LNCaP clone FGC (cell line): ENCODE data around the gene ADGRB2.

Experiments used
- DNase-seq: peaks from one replicate; pipeline ENCODE4 v3.0.0-alpha.2; 2011; ENCODE audit warnings: low read depth
- H3K4me3 ChIP-seq: 2 replicates; pipeline ENCODE4 v1.5.1; 2011; ENCODE audit warnings: mild to moderate bottlenecking, low read depth, low read length, control low read depth
- TF ChIP-seq, protein P1 (sequence below): IDR thresholded peaks from 2 replicates; pipeline ENCODE4 v1.5.1; 2012; ENCODE audit warnings: mild to moderate bottlenecking; ENCODE audit not compliant: control insufficient read depth, insufficient read depth; ENCODE audit errors: extremely low read depth

Gene ADGRB2

DNA sequence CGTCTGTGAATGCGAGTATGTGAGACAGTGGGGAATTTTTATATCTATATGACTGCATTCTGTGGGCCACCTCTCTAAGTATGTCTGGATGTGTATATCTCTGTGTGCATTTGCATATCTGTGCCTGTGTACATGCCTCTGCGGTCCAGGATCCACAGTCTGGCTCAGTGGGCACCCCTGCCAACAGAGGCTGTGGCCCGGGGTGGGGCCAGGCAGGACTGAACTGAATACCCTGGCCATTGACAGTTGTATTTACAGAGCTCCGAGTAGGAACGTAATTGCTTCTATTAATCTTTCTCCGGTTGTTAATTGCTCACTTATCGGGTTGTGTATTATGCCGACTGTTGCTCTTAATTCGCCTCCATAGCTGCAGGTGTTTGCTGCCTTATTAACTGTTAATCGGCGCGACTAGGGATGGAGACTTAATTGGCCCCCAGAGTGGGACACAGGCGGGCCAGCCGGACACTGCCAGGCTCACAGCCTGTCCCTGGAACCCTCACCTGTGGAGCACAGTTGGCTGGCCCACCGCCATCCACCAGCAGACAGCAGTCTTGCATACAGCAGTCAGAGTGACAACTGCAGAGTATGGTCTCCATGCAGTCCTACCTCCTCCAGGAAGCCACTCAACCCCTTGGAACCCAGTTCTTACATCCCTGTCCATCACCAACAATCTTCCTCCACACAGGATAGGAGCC lies 22.4 kb upstream of the ADGRB2 start:
- no peak overlapping the region for H3K4me3 ChIP-seq
- DNase-seq = no peak
- TF ChIP-seq, protein P1, sequence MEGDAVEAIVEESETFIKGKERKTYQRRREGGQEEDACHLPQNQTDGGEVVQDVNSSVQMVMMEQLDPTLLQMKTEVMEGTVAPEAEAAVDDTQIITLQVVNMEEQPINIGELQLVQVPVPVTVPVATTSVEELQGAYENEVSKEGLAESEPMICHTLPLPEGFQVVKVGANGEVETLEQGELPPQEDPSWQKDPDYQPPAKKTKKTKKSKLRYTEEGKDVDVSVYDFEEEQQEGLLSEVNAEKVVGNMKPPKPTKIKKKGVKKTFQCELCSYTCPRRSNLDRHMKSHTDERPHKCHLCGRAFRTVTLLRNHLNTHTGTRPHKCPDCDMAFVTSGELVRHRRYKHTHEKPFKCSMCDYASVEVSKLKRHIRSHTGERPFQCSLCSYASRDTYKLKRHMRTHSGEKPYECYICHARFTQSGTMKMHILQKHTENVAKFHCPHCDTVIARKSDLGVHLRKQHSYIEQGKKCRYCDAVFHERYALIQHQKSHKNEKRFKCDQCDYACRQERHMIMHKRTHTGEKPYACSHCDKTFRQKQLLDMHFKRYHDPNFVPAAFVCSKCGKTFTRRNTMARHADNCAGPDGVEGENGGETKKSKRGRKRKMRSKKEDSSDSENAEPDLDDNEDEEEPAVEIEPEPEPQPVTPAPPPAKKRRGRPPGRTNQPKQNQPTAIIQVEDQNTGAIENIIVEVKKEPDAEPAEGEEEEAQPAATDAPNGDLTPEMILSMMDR = no peak

DNA sequence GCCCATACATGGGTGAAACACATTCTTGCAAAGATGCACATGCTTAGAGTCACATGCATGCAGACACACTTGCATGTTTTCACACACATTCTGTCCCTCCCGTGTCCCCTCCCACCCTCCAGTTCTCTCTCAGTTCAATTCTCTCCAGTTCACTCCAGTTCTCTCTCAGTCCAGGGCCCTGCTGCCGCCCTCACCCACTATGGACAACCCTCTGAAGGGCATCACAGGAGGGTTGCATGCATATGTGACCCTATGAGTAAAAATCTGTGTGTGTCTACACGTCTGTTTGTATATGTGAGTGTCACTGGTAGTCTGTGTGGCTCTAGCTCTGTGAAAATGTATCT lies 21.8 kb upstream of the ADGRB2 start:
- no peak overlapping the region for H3K4me3 ChIP-seq
- TF ChIP-seq, protein P1 = no peak
- DNase-seq = no peak

GRCh38 chr1:31785020-31785946 lies 21.1 kb upstream of the ADGRB2 start:
- TF ChIP-seq, protein P1 = no peak
- H3K4me3 ChIP-seq = no peak overlapping the region
- DNase-seq = no peak

GRCh38 chr1:31784356-31785019 lies 20.3 kb upstream of the ADGRB2 start:
- DNase-seq = no peak
- TF ChIP-seq, protein P1 = no peak
- no peak overlapping the region for H3K4me3 ChIP-seq

- TF ChIP-seq, protein P1 = no peak
- DNase-seq = no peak
- no peak overlapping the region for H3K4me3 ChIP-seq
Measured at GRCh38 chr1:31783846-31784245, 19.7 kb upstream of the ADGRB2 start.

DNA sequence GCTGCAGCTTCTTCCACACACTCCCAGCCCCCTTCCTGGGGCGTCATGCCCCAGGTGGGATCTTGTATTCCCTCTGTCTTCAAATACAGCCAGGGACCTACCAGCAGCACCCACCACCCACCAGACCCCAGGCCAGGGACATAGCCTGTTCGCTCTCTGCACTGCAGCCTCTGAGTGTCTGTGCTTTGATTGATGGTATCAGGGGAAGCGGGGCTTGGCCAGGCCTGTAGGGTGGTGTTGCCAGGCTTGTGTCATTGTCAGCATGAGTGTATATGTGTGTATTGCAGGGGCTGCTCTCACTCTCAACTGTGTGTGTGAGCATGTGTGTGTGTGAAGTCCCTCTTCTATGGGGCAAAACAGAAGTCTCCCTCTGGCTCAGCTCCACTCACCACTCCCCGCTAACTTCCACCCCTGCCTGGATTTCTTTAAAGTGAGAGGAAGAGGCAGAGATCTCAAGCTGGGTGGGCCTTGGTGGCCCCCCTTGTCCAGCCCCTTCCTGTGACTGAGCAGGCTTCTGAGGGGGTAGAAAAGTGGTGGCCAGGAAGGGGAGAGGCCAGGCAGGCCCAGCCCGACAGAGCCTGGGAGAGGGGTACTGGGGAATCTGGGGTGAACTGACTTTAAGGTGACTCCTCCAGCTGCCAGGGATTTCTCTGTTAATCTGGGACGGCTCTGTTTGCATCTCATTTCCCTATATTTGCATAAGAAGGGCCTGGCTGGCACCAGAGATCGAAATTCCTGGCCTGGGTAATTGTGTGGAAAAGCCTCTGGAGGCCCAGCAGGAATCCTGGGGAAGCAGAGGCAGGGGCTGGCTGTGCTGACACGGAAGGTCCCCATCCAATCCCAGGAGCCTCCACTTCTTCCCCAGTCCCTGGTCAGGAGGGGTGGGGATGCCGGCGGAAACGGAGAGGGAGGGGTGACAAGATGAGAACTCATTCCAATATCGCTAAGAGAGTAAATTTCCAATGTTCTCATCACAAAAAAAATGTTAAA lies 18.6 kb upstream of the ADGRB2 start:
- H3K4me3 ChIP-seq = no peak overlapping the region
- no peak for DNase-seq
- TF ChIP-seq, protein P1 = no peak
